GM11168 (cell line): ENCODE measurements around the gene TMEM237.

Experiments
- in situ Hi-C: fragments of 300-500 bp; cut with MboI; formaldehyde crosslinking; loops from one replicate; pipeline ENCODE4 v1.12.0; 2022; ENCODE audit warnings: low sequenced_read_pairs; ENCODE audit not compliant: unreplicated experiment

The TMEM237 gene

GRCh38 chr2:201644001-201644400 is 698 bp upstream of the TMEM237 start:
- in situ Hi-C loops: no loop called here

GRCh38 chr2:201642579-201643215 is 606 bp downstream of the TMEM237 start:
- in situ Hi-C loops: no loop called here

GRCh38 chr2:201642086-201642578 is 1.2 kb downstream of the TMEM237 start:
- in situ Hi-C loops: no loop called here

- in situ Hi-C loops: no loop called here
Observed at GRCh38 chr2:201639205-201639604, 4.1 kb downstream of the TMEM237 start.

GRCh38 chr2:201638326-201638725 is 5.0 kb downstream of the TMEM237 start:
- in situ Hi-C loops: no loop called here

GRCh38 chr2:201633661-201634249 is 9.5 kb downstream of the TMEM237 start:
- in situ Hi-C loops: no loop called here

- in situ Hi-C loops: no loop called here
Observed at GRCh38 chr2:201631041-201631440, 12.3 kb downstream of the TMEM237 start.

- in situ Hi-C loops: no loop called here
Observed at GRCh38 chr2:201630577-201630976, 12.7 kb downstream of the TMEM237 start.

GRCh38 chr2:201628545-201628944 is 14.8 kb downstream of the TMEM237 start:
- in situ Hi-C loops: no loop called here

- in situ Hi-C loops: no loop called here
Observed at GRCh38 chr2:201622306-201622970, 20.9 kb downstream of the TMEM237 start.

- in situ Hi-C loops: no loop called here
Observed at GRCh38 chr2:201621293-201621999, 21.9 kb downstream of the TMEM237 start.

GRCh38 chr2:201618744-201619662 is 24.3 kb downstream of the TMEM237 start:
- in situ Hi-C loops: no loop called here

GRCh38 chr2:201608021-201608420 is 35.3 kb downstream of the TMEM237 start:
- in situ Hi-C loops: no loop called here

- in situ Hi-C loops: no loop called here
Observed at GRCh38 chr2:201607568-201607967, 35.7 kb downstream of the TMEM237 start.

- in situ Hi-C loops: no loop called here
Observed at GRCh38 chr2:201600906-201601305, 42.4 kb downstream of the TMEM237 start.

GRCh38 chr2:201597397-201597796 is 45.9 kb downstream of the TMEM237 start:
- in situ Hi-C loops: no loop called here

GRCh38 chr2:201580486-201580885 is 62.8 kb downstream of the TMEM237 start:
- in situ Hi-C loops: no loop called here

- in situ Hi-C loops: no loop called here
Observed at GRCh38 chr2:201579536-201579935, 63.8 kb downstream of the TMEM237 start.

GRCh38 chr2:201575971-201576370 is 67.3 kb downstream of the TMEM237 start:
- in situ Hi-C loops: no loop called here

GRCh38 chr2:201574766-201575165 is 68.5 kb downstream of the TMEM237 start:
- in situ Hi-C loops: no loop called here
